ENCODE measurements around the gene MCTP1.

MCTP1 gene

DNA sequence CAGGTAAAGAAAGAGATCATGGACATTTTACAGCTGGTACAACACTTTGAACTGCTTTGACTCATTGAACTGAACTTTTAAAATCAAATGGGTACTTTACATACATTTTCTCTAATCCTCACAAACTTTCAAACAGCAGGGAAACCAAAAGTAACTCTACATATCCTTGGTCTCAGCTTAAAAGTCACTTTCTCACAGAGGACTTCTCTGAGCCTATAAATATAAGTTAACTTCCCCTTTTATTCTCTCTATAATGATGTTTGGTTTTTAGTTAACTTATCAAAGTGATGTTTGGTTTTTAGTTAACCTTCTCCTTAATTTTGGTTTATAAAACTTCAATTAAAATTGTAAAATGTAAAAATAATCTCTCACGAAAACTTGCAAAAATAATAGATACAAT, 209.8 kb downstream of the MCTP1 start:
- no peak for DNase-seq (ENCODE audit: low read depth)

GRCh38 chr5:95072281-95072680, 212.6 kb downstream of the MCTP1 start:
- no peak for DNase-seq (ENCODE audit: low read depth)

DNA sequence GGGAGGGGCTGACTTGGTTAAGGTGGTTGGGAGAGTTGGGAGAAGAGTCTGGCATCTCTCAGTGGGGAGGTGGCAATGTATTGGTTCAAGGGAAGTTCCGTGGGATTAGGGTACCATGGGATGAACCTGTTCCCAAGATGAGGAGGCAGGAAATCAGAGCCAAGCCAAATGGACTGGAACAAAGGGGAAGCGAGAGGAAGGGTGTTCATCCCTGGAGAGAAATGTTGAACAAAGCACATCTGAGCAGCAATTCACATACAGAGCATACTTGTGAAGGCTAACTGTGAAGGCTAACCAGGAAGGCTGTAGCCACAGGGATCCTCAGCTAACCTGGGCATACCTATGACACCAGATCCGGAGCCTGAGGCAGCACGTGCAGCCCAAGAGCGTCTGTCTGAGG, 214.0 kb downstream of the MCTP1 start:
- no peak for DNase-seq (ENCODE audit: low read depth)

DNA sequence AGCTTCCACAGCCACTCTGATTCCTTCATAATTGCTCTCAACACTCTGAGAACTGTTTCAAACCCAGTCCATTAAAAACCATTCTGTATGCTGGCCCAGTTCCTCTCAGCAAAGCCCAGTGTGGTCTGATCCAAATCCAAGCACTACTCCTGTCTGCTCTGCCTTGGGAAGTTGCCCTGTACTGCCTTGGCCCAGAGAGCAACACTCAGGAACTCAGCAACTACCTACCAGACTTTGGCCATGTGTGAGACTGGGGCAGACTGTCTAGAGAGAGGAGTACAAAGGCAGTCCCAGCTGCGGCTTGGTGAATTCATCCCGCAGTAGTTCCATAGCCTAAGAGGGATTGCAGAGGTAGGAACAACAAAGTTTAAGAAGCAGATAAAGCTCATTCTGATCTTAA, 214.4 kb downstream of the MCTP1 start:
- DNase-seq (ENCODE audit: low read depth) = no peak

DNA sequence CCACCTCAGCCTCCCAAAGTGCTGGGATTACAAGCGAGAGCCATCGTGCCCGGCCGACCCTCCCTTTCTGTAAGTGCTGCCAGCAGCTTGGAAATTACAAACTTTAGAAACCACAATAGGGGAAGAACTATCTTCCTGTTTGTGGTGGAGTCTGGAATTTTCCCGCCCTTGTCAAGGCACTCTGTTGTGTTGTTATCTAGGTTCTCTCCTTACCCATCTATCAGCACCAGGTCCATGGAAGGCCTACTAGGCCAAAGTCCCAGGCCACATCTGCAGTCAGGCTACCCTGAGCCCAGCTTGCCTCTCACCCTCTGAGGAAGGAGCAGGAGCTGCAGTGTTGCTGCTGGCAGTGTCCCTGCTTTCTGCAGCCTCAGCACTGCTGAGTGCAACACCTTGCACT, 214.9 kb downstream of the MCTP1 start:
- no peak for DNase-seq (ENCODE audit: low read depth)

DNA sequence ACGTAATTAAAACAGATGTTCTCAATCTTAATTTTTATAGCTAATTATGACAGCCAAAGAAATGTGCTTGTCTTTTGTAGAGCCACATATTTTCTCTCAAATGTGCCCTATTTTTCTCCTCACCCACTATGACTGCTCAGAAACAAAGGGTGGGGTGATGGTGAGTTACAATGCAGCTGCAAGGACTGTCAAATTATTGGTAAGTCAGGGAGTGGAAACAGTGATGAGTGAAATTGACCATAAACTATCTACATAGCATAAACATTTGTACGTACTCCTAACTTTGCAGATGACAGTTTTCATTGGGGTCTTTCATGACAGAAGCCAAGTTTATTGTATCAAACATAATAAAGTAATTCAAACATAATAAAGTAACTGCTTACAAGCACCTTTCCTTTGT, 215.9 kb downstream of the MCTP1 start:
- DNase-seq (ENCODE audit: low read depth) = no peak

DNA sequence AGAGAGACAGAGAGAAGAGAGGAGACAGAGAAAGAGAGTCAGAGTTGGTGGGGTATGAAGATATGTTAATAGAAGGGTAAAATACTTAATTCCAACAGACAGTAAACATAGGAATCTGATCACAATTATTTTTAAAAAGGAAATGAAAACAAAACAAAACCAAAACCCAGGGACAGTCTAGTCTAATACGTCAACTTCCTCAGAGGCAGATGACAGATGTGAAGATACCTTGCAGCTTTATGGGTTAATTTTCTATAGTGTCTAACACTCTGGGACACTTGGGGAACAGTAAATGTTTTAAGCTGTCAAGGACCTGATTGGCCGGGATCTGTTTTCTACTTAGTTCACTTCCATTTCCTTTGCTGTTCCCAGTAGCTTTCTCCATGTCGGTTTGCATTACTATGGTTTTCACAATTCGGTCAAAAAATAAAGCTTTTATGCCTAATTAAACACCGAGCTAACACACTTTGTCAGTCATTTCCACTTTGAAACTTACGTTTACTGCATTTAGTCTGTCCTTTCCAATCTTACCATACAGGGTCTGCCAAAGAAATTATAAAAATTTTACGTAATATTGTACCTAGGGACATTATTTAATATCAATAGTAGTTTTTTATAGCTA, 216.5 kb downstream of the MCTP1 start:
- no peak for DNase-seq (ENCODE audit: low read depth)

DNA sequence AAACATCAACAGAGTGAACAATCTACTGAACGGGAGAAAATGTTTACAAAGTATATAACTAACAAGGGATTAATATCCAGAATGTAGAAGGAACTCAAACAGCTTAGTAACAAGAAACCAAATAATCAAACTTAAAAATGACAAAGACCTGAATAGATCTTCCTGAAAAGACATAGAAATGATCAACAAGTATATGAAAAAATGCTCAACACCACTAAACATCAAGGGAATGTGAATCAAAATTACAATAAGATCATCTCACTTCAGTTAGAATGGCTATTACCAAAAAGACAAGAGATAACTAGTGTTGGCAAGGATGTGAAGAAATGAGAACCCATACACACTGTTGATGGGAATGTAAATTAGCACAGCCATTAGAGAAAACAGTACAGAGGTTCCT, 218.8 kb downstream of the MCTP1 start:
- no peak for DNase-seq (ENCODE audit: low read depth)

GRCh38 chr5:95063492-95063891, 221.4 kb downstream of the MCTP1 start:
- no peak for DNase-seq (ENCODE audit: low read depth)

DNA sequence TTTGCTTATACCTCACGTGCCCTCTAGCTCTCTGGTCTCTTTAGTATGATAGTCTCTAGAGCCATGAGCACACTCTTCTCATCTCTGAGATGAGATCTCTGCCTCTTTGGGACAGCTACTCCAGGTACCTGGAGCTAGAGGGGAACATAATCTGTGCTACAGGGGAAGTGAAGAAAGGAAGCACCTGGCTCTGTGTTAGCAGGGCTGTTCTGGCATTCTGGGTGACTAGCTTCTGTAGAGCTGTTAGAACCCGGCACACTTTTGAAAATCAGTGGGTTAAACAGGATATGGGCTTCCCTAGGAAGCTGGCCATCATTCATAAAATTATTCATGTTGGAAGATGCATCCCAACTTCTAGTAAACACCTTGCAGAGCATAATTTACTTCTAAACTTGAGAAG, 224.8 kb downstream of the MCTP1 start:
- no peak for DNase-seq (ENCODE audit: low read depth)

- DNase-seq (ENCODE audit: low read depth) = no peak
Observed at GRCh38 chr5:95059636-95060035, 225.3 kb downstream of the MCTP1 start.

- no peak for DNase-seq (ENCODE audit: low read depth)
Observed at GRCh38 chr5:95057615-95058014, 227.3 kb downstream of the MCTP1 start.

- no peak for DNase-seq (ENCODE audit: low read depth)
Observed at GRCh38 chr5:95053253-95053652, 231.6 kb downstream of the MCTP1 start.

- no peak for DNase-seq (ENCODE audit: low read depth)
Observed at GRCh38 chr5:95050708-95051107, 234.2 kb downstream of the MCTP1 start.

DNA sequence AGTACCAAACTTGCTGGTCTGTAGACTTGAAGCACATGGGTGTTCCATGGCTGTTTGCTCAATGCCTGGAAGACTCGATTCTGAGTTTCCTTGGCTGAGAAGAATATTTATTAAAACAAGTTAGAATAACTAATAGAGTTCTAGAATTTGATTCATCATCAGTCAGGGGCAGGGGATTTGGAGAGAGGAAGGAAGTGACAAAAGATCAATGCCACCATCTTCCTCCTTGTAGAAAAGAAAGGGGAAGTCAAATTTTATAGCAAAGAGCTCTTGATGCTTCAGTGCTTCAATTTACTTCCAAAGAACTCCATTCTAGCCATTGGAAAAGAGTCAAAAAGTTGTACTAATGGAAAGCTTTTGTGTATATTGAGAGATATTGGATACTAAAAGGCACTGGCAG, 236.3 kb downstream of the MCTP1 start:
- DNase-seq (ENCODE audit: low read depth) = no peak

GRCh38 chr5:95045181-95045965, 239.5 kb downstream of the MCTP1 start:
- no peak for DNase-seq (ENCODE audit: low read depth)

DNA sequence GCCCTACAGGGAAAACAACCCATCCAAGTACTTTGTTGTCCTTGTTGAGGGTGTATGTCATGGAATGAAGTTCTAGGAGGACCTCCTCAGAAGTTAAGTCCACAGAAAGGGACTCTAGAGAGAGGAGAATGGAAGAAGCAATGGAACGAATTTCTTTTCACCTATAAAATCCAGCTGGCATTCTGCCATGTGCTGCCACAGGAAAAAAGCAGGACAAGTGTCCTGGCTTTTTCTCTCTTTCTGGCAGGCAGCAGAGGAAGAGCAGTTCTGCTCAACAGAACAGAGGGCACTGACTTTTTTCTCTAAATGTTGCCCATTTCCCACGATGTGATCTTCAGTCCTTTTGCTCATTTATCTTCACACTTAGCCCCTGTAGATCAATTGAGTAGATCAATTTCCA, 240.8 kb downstream of the MCTP1 start:
- no peak for DNase-seq (ENCODE audit: low read depth)

DNA sequence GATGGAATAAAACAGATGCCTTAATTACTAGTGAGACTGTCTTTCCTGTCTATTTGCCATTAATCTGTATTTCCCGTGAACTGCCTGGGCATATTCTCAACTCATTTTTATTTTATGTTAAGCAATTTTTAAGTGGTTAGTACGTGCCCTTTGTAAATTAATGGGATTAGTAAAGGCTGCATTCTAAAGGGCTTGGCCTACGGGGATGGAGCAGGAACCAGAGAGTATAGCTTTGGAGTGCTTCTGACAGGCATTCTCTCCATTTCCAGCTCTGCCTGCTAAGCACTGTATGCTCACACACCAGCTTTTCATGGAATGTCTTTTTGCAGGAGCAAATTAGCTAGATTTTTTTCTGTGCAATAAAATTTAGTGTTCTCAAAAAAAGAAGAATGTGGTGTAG, 241.2 kb downstream of the MCTP1 start:
- no peak for DNase-seq (ENCODE audit: low read depth)

DNA sequence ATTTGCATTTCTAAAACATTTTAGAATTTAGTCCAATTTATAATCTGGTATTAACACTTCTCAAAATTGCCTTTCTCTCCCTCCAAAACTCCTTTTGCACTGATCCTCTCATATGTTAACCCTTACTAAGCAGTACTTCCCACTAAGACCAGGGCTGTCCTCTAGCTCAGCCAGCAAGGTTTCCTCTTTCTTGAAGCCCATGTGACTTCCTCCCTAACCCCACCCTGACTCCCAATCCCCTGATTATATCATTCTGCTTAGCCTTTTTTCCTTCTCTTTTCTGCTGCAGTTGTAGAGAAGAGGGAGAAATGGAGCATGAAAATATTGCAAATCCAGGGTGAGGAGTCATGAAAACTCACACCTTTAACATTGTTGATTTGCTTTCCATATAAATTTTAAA, 241.7 kb downstream of the MCTP1 start:
- no peak for DNase-seq (ENCODE audit: low read depth)

DNA sequence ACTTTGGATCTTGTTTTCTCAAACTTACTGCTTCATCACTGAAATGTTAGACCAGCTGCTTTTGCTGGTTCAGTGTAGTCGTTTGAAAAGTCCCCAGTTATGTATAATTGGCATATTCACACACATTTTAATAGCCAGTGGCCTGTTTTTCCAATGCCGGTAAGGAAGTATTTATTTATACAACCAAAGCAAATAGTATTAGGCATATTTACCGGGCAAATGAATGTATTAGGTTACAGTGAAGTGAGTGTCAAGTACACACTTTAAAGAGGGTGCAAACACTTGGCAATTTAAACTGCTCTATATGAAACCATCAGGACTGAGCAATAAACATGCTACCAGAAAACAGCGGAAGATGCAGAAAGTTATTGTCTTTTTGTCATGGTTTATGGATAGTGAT, 242.9 kb downstream of the MCTP1 start:
- no peak for DNase-seq (ENCODE audit: low read depth)

GRCh38 chr5:95035891-95036685, 248.8 kb downstream of the MCTP1 start:
- DNase-seq (ENCODE audit: low read depth) = no peak

DNA sequence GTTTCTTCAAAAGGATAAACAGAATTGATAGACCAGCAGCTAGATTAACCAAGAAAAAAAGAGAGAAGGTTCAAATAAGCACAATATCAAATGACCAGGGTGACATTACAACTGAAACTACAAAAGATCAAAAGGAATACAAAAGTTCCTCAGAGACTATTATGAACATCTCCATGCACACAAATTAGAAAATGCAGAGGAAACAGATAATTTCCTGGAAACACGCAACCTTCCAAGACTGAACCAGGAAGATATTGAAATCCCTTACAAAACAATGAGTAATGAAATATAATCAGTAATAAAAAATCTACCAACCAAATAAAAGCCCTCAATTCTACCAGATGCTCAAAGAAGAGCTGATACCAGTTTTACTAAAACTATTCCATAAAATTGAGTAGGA, 252.1 kb downstream of the MCTP1 start:
- DNase-seq (ENCODE audit: low read depth) = no peak
